Natural killer cell (primary cell): ENCODE data around the gene RHOG. TPM values are rescaled to one million over a fixed set of nuclear protein-coding genes. Genes with fewer than 3 reads are reported as not detected.
"Not testable (repeated sequence)": the region's sequence is repeated elsewhere in the genome, so short reads cannot be mapped to it uniquely, and the experiment has no call there.

Source experiments
- ATAC-seq, 3 donors: fragments of 150-1000 bp in 2 of 3; fragments of 200-7000 bp in 1 of 3; cut with Tn5 transposase; 1 replicate in 1 of 3; 2 replicates in 2 of 3; pipeline ENCODE4 v1.10.0; 2021; ENCODE audit warnings: mild to moderate bottlenecking in 2 of 3, moderate library complexity in 2 of 3
- DNase-seq, 2 donors: peaks; one replicate each; pipeline versions ENCODE4 v3.0.0 to v3.0.0-alpha.2; 2013 to 2021; ENCODE audit warnings: mixed read lengths in 1 of 2
- H3K27ac ChIP-seq: one replicate; pipeline ENCODE4 v1.5.1; 2013; ENCODE audit warnings: mild to moderate bottlenecking, low read length
- H3K27me3 ChIP-seq: one replicate; pipeline ENCODE4 v1.6.1; 2013; ENCODE audit warnings: low read length; ENCODE audit not compliant: control insufficient read depth, insufficient read depth
- H3K36me3 ChIP-seq: one replicate; pipeline ENCODE4 v1.6.1; 2013; ENCODE audit warnings: low read length; ENCODE audit not compliant: control insufficient read depth, insufficient read depth
- H3K4me1 ChIP-seq: one replicate; pipeline ENCODE4 v1.6.1; 2013; ENCODE audit warnings: low read length; ENCODE audit not compliant: control insufficient read depth, insufficient read depth
- H3K4me3 ChIP-seq: one replicate; pipeline ENCODE4 v1.5.1; 2013; ENCODE audit warnings: low read length
- H3K9me3 ChIP-seq: one replicate; pipeline ENCODE4 v1.6.1; 2013; ENCODE audit warnings: low read length; ENCODE audit not compliant: control insufficient read depth, insufficient read depth
- H3K27ac Mint-ChIP-seq, 2 donors: one replicate each; pipeline ENCODE4 v1.8.0; 2022; ENCODE audit warnings: mild to moderate bottlenecking in 2 of 2, mixed read lengths in 2 of 2, moderate library complexity in 1 of 2
- H3K27me3 Mint-ChIP-seq, 2 donors: one replicate each; pipeline ENCODE4 v1.8.0; 2022; ENCODE audit warnings: low read depth in 2 of 2, mixed read lengths in 2 of 2
- H3K36me3 Mint-ChIP-seq: one replicate; pipeline ENCODE4 v1.8.0; 2022; ENCODE audit warnings: mixed read lengths
- H3K4me1 Mint-ChIP-seq, 2 donors: one replicate each; pipeline ENCODE4 v1.8.0; 2022; ENCODE audit warnings: mixed read lengths in 2 of 2
- H3K4me3 Mint-ChIP-seq: one replicate; pipeline ENCODE4 v1.8.0; 2022; ENCODE audit warnings: mild to moderate bottlenecking, moderate library complexity, mixed read lengths
- H3K9me3 Mint-ChIP-seq, 2 donors: one replicate each; pipeline ENCODE4 v1.8.0; 2022; ENCODE audit warnings: mixed read lengths in 2 of 2
- WGBS: methylation state at CpG from one replicate; pipeline ENCODE4 v1.1.7; 2013; ENCODE audit warnings: missing lambda C conversion rate; ENCODE audit not compliant: insufficient coverage; 5-methylcytosine and 5-hydroxymethylcytosine counted together
- intact Hi-C: fragments of 100-400 bp; cut with micrococcal nuclease; formaldehyde crosslinking; loops from one replicate; pipeline ENCODE4 v1.14.2; 2022
- total RNA-seq, 4 donors: library from RNA; stranded (reverse); fragments of 120-200 nt in 1 of 4; gene quantifications; one replicate each; pipeline versions ENCODE4 v1.2.3 to v1.2.4, GENCODE V29; 2013 to 2022
- TF ChIP-seq, protein P1 (sequence below): fragments of 200-600 bp; IDR thresholded peaks from one replicate; pipeline ENCODE4 v1.8.0; 2022; ENCODE audit warnings: antibody characterized with exemption

Gene RHOG
- total RNA-seq, 3 donors from 2014 or later (not counting 1 experiment from before 2014, with no cell fraction given) = 114 to 145 (median 137) TPM

DNA sequence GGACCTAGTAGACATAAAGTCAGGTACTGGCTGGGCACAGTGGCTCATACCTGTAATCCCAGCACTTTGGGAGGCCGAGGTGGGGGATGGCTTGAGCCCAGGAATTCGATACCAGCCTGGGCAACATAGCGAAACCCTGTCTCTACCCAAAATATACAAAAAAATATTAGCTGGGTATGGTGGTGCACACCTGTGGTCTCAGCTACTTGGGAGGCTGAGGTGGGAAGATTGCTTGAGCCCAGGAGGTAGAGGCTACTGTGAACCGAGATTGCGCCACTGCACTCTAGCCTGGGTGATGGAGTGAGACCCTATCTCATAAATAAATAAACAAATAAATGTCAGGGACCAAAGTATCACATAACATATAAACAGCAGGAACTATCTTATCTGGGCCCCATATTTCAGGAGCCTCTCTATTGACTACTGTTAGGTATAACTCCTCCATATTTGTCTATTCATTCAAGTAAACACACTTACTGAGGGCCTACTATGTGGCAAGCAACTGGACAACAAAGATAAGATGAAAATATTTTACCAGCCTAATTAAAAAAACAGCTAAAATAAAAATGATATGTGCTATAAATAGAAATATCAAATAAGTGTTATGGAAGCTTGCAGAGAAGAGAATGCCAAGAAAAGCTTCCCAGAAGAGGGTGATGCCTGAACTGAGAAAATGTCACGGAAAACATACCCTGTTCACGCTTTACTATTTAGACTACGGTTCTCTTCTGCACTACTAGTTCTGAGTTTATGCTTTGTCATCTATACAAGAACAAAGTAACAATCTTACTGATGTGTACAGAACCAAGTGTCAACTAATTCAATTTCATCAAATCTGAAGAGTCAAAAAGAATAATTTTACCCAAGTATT is 45.4 kb downstream of the RHOG start:
- TF ChIP-seq, protein P1, sequence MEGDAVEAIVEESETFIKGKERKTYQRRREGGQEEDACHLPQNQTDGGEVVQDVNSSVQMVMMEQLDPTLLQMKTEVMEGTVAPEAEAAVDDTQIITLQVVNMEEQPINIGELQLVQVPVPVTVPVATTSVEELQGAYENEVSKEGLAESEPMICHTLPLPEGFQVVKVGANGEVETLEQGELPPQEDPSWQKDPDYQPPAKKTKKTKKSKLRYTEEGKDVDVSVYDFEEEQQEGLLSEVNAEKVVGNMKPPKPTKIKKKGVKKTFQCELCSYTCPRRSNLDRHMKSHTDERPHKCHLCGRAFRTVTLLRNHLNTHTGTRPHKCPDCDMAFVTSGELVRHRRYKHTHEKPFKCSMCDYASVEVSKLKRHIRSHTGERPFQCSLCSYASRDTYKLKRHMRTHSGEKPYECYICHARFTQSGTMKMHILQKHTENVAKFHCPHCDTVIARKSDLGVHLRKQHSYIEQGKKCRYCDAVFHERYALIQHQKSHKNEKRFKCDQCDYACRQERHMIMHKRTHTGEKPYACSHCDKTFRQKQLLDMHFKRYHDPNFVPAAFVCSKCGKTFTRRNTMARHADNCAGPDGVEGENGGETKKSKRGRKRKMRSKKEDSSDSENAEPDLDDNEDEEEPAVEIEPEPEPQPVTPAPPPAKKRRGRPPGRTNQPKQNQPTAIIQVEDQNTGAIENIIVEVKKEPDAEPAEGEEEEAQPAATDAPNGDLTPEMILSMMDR = no peak
- Histone ChIP-seq H3K4me3 (no peak overlapping the region), H3K27ac (peak overlapping the region; percentile 99), H3K9me3 (no peaks in the 10 kb centered on the region), H3K4me1 (peaks cover 22% of the 10 kb centered on the region), H3K36me3 (peaks cover 21% of the 10 kb centered on the region), H3K27me3 (no peaks in the 10 kb centered on the region)
- Mint-ChIP-seq H3K9me3 (no peaks in the 10 kb centered on the region), H3K27me3 (no peaks in the 10 kb centered on the region), H3K4me3 (peak overlapping the region; percentile 96), H3K27ac (peak overlapping the region; percentile 97 to 99), H3K36me3 (no peaks in the 10 kb centered on the region), H3K4me1 (peaks cover 36 to 38% of the 10 kb centered on the region in 2 donors)
- WGBS = 84% methylated on average over 7 of the region's 8 CpGs
- DNase-seq (no peak), ATAC-seq (no peak)
- intact Hi-C loops = no loop called here

DNA sequence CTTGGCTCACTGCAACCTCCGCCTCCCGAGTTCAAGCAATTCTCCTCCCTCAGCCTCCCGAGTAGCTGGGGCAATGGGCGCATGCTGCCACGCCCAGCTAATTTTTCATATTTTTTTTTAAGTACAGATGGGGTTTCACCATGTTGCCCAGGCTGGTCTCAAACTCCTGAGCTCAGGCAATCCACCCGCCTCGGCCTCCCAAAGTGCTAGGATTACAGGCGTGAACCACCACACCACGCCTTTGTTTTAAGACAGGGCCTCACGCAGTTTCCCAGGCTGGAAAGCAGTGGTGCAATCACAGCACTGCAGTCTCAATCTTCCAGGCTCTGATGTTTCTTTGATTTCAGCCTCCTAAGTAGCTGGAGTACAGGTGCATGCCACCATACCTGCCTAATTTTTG is 46.4 kb downstream of the RHOG start:
- DNase-seq, H3K9me3 ChIP-seq, H3K36me3 Mint-ChIP-seq, intact Hi-C loops, H3K9me3 Mint-ChIP-seq, ATAC-seq, H3K4me3 ChIP-seq, H3K27ac ChIP-seq, H3K27me3 Mint-ChIP-seq, H3K27me3 ChIP-seq: not testable (repeated sequence)
- peak overlapping the region; percentile 97 to 99 for H3K27ac Mint-ChIP-seq
- 94% methylated on average over 10 of the region's 10 CpGs for WGBS
- H3K4me3 Mint-ChIP-seq = peak overlapping the region; percentile 4
- Histone ChIP-seq H3K36me3 (peaks cover 21% of the 10 kb centered on the region), H3K4me1 (peaks cover 22% of the 10 kb centered on the region)
- H3K4me1 Mint-ChIP-seq = peaks cover 41 to 44% of the 10 kb centered on the region in 2 donors

DNA sequence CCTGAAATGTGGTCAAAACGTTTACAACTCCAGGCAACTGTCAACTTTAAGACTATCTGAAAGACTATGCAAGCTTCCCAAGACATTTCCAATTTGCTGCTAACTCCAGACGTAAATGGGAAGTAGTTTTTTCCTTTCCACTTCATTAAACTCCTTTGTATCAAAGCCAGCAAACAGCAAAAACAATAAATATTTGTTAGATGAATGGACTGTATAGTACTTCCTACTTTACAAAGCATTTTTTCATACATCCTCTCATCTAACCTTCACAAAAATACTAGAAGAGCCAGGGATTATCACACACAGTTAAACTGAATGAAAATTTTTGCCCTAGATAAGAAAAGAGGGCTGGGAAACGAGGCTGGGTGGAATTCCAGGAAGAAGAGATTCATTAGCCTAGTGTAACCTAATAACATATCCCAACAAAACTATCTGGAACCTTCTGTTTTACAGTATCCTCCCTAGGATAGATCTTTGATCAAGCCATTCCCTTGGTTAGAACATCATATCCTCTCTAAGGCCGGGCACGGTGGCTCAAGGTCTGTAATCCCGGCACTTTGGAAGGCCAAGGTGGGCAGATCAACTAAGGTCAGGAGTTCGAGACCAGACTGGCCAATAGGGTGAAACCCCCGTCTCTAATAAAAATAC is 53.9 kb downstream of the RHOG start:
- Mint-ChIP-seq H3K36me3 (no peaks in the 10 kb centered on the region), H3K27me3 (no peaks in the 10 kb centered on the region), H3K4me3 (no peak overlapping the region), H3K9me3 (no peaks in the 10 kb centered on the region), H3K4me1 (peaks cover 51 to 53% of the 10 kb centered on the region in 2 donors), H3K27ac (peak overlapping the region; percentile 91 to 95)
- TF ChIP-seq, protein P1 = no peak
- Histone ChIP-seq H3K9me3 (no peaks in the 10 kb centered on the region), H3K27ac (peak overlapping the region; percentile 32), H3K4me1 (peaks cover 14% of the 10 kb centered on the region), H3K36me3 (peaks cover 4% of the 10 kb centered on the region), H3K4me3 (no peak overlapping the region), H3K27me3 (no peaks in the 10 kb centered on the region)
- no peak for DNase-seq
- WGBS = 82% methylated on average over 7 of the region's 8 CpGs
- no peak for ATAC-seq
- intact Hi-C loops = loop anchor here (5.0 kb wide), 1 partner anchor 50 kb away; no protein-coding TSS in a partner anchor

DNA sequence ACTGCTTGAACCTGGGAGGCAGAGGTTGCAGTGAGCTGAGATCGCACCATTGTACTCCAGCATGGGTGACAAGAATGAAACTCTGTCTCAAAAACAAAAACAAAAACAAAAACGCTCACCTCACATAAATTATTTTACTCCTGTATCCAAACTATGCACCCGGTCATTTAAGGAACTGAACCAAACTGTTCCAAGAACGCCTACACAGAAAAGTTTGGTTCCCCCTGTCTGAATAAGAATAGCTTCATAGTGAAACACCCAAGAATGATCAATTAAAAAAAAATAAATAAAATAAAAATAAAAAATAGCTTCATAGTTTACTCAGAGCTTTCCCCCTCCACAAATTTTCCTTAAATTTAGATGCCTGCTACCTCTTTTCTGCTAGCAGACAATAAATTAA is 57.1 kb downstream of the RHOG start:
- Mint-ChIP-seq H3K27me3 (no peaks in the 10 kb centered on the region), H3K27ac (peak overlapping the region in 1 of 2 donors; percentile 95), H3K4me1 (peaks cover 39 to 52% of the 10 kb centered on the region in 2 donors), H3K36me3 (peaks cover 3% of the 10 kb centered on the region), H3K4me3 (no peak overlapping the region), H3K9me3 (no peaks in the 10 kb centered on the region)
- H3K4me1 ChIP-seq = peaks cover 14% of the 10 kb centered on the region
- intact Hi-C loops = no loop called here
- 85% methylated on average over 4 of the region's 4 CpGs for WGBS
- no peak for ATAC-seq
- no peak for DNase-seq
- H3K4me3 ChIP-seq = no peak overlapping the region
- H3K27me3 ChIP-seq = no peaks in the 10 kb centered on the region
- no peaks in the 10 kb centered on the region for H3K9me3 ChIP-seq
- TF ChIP-seq, protein P1 = no peak
- peaks cover 11% of the 10 kb centered on the region for H3K36me3 ChIP-seq
- H3K27ac ChIP-seq = no peak overlapping the region
